Measurements from ENCODE around the gene PCID2. TPM values are rescaled to one million over a fixed set of nuclear protein-coding genes. Genes with fewer than 3 reads are reported as not detected.

Gene PCID2
- total RNA-seq, 1 donor from 2014 or later, result 59.7 TPM

- H3K9me3 Mint-ChIP-seq, result no peaks in the 10 kb centered on the region
- H3K27ac Mint-ChIP-seq, result no peak overlapping the region
- no peaks in the 10 kb centered on the region for H3K27me3 Mint-ChIP-seq
- DNase-seq (ENCODE audit: extremely low spot score, unreplicated experiment), result no peak
- TF ChIP-seq, protein P1, sequence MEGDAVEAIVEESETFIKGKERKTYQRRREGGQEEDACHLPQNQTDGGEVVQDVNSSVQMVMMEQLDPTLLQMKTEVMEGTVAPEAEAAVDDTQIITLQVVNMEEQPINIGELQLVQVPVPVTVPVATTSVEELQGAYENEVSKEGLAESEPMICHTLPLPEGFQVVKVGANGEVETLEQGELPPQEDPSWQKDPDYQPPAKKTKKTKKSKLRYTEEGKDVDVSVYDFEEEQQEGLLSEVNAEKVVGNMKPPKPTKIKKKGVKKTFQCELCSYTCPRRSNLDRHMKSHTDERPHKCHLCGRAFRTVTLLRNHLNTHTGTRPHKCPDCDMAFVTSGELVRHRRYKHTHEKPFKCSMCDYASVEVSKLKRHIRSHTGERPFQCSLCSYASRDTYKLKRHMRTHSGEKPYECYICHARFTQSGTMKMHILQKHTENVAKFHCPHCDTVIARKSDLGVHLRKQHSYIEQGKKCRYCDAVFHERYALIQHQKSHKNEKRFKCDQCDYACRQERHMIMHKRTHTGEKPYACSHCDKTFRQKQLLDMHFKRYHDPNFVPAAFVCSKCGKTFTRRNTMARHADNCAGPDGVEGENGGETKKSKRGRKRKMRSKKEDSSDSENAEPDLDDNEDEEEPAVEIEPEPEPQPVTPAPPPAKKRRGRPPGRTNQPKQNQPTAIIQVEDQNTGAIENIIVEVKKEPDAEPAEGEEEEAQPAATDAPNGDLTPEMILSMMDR (conservative IDR thresholded peaks at IDR 0.05), result no peak
- peaks cover 9% of the 10 kb centered on the region for H3K36me3 Mint-ChIP-seq
- peaks cover 31% of the 10 kb centered on the region for H3K4me1 Mint-ChIP-seq (ENCODE audit: unreplicated experiment)
- no peak overlapping the region for H3K4me3 Mint-ChIP-seq
Observed at GRCh38 chr13:113203507-113204377, 4.7 kb downstream of the PCID2 start.

- Mint-ChIP-seq H3K27me3 (no peaks in the 10 kb centered on the region), H3K9me3 (no peaks in the 10 kb centered on the region), H3K4me3 (no peak overlapping the region), H3K4me1 (ENCODE audit: unreplicated experiment) (peaks cover 31% of the 10 kb centered on the region), H3K36me3 (peaks cover 11% of the 10 kb centered on the region), H3K27ac (no peak overlapping the region)
- TF ChIP-seq, protein P1 (conservative IDR thresholded peaks at IDR 0.05), result no peak
- no peak for DNase-seq (ENCODE audit: extremely low spot score, unreplicated experiment)
Observed at GRCh38 chr13:113202912-113203311, 5.6 kb downstream of the PCID2 start.

GRCh38 chr13:113201815-113202214 is 6.7 kb downstream of the PCID2 start:
- H3K27me3 Mint-ChIP-seq, result no peaks in the 10 kb centered on the region
- no peak overlapping the region for H3K4me3 Mint-ChIP-seq
- TF ChIP-seq, protein P1 (conservative IDR thresholded peaks at IDR 0.05), result no peak
- no peak overlapping the region for H3K27ac Mint-ChIP-seq
- H3K36me3 Mint-ChIP-seq, result peaks cover 13% of the 10 kb centered on the region
- no peaks in the 10 kb centered on the region for H3K9me3 Mint-ChIP-seq
- peaks cover 23% of the 10 kb centered on the region for H3K4me1 Mint-ChIP-seq (ENCODE audit: unreplicated experiment)
- no peak for DNase-seq (ENCODE audit: extremely low spot score, unreplicated experiment)

DNA sequence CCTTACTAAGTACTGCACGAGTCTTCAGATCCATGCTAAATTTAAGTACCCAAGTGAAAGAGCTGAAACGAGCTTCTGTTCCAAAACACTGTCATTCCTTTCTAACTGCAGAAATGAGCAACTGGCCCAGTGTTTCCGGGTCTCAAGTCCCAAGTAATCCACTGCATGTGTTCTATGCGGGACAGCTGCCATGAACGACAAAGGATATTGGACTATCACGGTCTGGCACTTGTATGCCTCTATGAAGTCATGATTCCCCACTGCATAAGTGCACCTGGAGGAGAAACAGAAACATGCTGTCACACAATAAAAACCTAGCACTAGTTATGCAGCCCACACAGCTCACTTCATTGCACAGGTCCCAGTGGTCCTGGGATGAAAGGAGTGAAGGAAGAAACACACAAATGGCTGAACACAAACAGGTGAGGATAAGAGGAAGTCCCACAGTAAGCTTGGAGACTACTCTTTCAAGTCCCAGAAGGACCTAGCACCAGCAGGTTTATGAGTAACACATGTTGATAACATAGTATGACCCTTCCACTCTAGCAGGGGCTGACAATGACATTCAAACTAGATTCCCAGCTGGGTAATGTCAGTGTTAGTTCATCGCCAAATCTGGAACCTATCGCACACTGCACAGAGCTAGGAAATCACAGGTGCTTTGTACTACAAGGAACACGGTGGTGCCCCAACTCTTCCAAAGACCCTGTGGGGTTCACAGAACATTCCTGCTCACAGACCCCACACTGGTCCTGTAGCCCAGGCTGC is 11.3 kb downstream of the PCID2 start:
- H3K4me1 Mint-ChIP-seq (ENCODE audit: unreplicated experiment), result peaks cover 1% of the 10 kb centered on the region
- H3K27me3 Mint-ChIP-seq, result no peaks in the 10 kb centered on the region
- TF ChIP-seq, protein P1 (conservative IDR thresholded peaks at IDR 0.05), result no peak
- H3K4me3 Mint-ChIP-seq, result no peak overlapping the region
- DNase-seq (ENCODE audit: extremely low spot score, unreplicated experiment), result no peak
- no peak overlapping the region for H3K27ac Mint-ChIP-seq
- H3K36me3 Mint-ChIP-seq, result peaks cover 18% of the 10 kb centered on the region
- no peaks in the 10 kb centered on the region for H3K9me3 Mint-ChIP-seq

DNA sequence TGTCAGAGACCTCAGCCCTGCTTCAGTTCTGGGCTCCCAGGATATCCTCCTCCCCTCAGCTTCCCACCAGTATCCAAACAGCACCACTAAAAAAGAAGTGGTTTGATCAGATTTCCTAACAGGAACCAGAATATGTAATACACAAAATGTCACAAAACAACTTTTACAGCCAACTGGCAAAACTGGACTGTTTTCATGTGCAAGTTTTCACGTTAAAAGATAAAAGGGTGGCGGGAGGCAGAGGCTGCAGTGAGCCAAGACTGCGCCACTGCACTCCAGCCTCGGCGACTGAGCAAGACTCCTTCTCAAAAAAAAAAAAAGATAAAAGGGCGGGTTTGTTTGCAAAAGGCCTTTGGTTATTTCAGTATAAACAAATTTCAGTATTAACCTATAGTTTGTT is 13.1 kb downstream of the PCID2 start:
- Mint-ChIP-seq H3K36me3 (peaks cover 19% of the 10 kb centered on the region), H3K27me3 (no peaks in the 10 kb centered on the region), H3K4me1 (ENCODE audit: unreplicated experiment) (no peaks in the 10 kb centered on the region), H3K27ac (no peak overlapping the region), H3K9me3 (no peaks in the 10 kb centered on the region), H3K4me3 (no peak overlapping the region)
- TF ChIP-seq, protein P1 (conservative IDR thresholded peaks at IDR 0.05), result no peak
- DNase-seq (ENCODE audit: extremely low spot score, unreplicated experiment), result no peak

Data from type B pancreatic cell (in vitro differentiated cells).